ENCODE results near the gene CD48.

DNA sequence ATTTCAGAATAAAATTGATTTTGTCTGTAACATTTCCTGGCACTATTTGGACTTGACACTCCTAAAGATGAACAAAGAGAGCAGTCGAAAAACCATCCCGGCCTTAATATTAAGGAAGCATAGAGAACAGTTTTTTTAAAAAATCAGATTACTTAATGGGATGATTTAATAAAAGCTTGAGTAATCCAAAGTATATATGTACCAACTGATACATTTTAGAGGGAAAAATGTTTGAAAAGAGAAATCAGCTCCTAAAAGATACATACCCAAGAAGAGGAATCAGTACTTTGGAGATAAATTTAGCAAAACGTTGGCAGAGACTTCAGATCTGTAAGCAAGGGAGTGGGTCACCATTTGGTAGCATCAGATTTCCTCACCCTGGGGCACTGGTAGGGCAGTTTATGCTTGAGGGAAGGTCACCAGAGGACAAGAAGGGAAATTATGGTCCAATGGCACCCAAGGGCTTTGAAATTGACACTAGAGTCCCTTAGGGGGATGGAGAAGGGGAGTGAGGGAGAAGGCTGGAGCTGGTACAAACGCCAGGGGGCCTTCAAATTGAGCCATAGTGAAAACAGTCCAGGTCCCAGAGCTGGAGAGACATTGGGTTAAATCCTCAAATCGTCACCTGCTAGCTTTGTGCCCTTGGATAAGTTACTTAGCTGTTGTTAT lies 33.4 kb upstream of the CD48 start:
- TF ChIP-seq, protein P1, sequence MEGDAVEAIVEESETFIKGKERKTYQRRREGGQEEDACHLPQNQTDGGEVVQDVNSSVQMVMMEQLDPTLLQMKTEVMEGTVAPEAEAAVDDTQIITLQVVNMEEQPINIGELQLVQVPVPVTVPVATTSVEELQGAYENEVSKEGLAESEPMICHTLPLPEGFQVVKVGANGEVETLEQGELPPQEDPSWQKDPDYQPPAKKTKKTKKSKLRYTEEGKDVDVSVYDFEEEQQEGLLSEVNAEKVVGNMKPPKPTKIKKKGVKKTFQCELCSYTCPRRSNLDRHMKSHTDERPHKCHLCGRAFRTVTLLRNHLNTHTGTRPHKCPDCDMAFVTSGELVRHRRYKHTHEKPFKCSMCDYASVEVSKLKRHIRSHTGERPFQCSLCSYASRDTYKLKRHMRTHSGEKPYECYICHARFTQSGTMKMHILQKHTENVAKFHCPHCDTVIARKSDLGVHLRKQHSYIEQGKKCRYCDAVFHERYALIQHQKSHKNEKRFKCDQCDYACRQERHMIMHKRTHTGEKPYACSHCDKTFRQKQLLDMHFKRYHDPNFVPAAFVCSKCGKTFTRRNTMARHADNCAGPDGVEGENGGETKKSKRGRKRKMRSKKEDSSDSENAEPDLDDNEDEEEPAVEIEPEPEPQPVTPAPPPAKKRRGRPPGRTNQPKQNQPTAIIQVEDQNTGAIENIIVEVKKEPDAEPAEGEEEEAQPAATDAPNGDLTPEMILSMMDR (conservative IDR thresholded peaks at IDR 0.05; ENCODE audit: low read length) = no peak
- TF ChIP-seq EZH2phosphoT487 (IDR thresholded peaks at IDR 0.05; ENCODE audit: borderline replicate concordance) = no peak
